GM19043 (cell line): ENCODE measurements around the gene TMEM150C.

ENCODE experiments used
- ATAC-seq: cut with Tn5 transposase; IDR thresholded peaks from one replicate; pipeline ENCODE4 v1.9.1; 2021; ENCODE audit warnings: low read depth; ENCODE audit not compliant: unreplicated experiment

TMEM150C gene

DNA sequence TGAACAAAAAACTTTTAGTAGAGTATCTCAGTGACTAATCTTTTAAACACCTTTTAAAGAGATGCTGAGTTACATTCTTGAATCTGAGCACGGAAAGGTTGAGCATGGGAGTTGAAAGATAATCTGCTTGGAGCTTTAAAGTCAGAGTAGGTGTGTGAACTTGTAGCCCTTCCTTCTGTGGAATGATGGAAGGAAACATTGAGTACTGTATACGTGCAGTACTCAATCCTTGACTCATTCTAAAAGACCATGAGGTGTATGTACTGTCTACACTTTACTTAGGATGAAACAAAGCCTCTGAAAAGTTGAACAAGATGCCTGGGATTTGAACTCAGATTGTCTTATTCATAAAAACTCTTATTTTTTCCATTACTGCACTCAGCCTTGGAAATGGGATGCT is 128.0 kb downstream of the TMEM150C start:
- ATAC-seq, result no peak
